ENCODE results near the gene TRAPPC11. TPM values are rescaled to one million over a fixed set of nuclear protein-coding genes. Genes with fewer than 3 reads are reported as not detected.
"Not testable (repeated sequence)": the region's sequence is repeated elsewhere in the genome, so short reads cannot be mapped to it uniquely, and the experiment has no call there.

TRAPPC11 gene
- total RNA-seq, 4 donors from 2014 or later = 47.8 to 61.1 (median 52.1) TPM

DNA sequence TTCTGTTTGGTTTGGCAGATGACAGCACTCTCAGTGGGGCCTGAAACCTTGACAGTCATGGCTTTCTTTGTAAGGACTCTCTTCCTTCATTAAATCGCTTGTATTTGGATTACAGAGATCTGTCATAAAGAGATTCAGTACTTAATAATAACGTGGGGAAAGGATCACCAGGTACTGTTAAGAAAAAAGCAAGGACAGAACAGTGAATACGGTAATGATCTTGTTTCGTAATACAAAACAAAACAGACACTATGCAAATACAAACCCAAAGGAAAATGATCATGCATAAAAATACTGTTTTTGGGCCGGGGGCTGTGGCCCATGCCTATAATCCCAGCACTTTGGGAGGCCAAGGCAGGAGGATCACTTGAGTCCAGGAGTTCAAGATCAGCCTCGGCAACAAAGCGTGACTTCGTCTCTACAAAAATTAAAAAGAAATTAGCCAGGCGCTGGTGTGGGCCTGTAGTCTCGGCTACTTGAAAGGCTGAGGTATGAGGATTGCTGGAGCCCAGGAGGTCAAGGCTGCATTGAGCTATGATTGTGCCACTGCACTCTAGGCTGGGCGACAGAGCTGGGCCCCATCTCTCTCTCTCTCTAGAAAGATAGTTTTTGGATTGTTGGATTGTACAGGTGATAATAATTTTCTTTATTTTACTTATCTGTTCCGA, 64.6 kb downstream of the TRAPPC11 start:
- intact Hi-C loops (cut with DNase I; ENCODE audit: low total_unique reads) = no loop called here

DNA sequence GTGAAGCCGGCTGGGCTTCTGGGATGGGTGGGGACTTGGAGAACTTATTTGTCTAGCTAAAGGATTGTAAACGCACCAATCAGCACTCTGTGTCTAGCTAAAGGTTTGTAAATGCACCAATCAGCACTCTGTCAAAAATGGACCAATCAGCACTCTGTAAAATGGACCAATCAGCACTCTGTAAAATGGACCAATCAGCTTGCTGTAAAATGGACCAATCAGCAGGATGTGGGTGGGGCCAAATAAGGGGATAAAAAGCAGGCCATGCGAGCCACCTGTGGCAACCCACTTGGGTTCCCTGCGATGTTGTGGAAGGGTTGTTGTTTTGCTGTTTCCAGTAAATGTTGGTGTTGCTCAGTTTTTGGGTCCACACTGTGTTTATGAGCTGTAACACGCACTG, 66.5 kb downstream of the TRAPPC11 start:
- WGBS, 2 donors (ENCODE audit: low coverage in 1 of 2) = 84 to 90% methylated on average over 2 to 5 of the region's 5 CpGs
- intact Hi-C loops (cut with DNase I; ENCODE audit: low total_unique reads); in situ Hi-C loops (cut with MboI; ENCODE audit: low pct_ligation_motif_present in 1 of 4, low pct_unique_long_range_greater_than_20kb in 1 of 4, low sequenced_read_pairs in 3 of 4); H3K27me3 ChIP-seq; H3K9me3 ChIP-seq; DNase-seq; H3K27ac ChIP-seq; H3K36me3 ChIP-seq; H3K4me3 ChIP-seq: not testable (repeated sequence)
- peaks cover 5 to 15% (median 9%) of the 10 kb centered on the region in 4 donors for H3K4me1 ChIP-seq

More for the DNA sequence above, 64.6 kb downstream of the TRAPPC11 start:
- H3K4me1 ChIP-seq = peaks cover 5 to 15% (median 9%) of the 10 kb centered on the region in 4 donors
- H3K9me3 ChIP-seq = no peaks in the 10 kb centered on the region
- H3K4me3 ChIP-seq = no peak overlapping the region
- H3K27me3 ChIP-seq = no peaks in the 10 kb centered on the region
- in situ Hi-C loops (cut with MboI; ENCODE audit: low pct_ligation_motif_present in 1 of 4, low pct_unique_long_range_greater_than_20kb in 1 of 4, low sequenced_read_pairs in 3 of 4) = no loop called here
- no peak for TF ChIP-seq POLR2AphosphoS5 (IDR thresholded peaks at IDR 0.05)
- TF ChIP-seq POLR2A (IDR thresholded peaks at IDR 0.05) = no peak
- no peak for TF ChIP-seq EP300 (IDR thresholded peaks at IDR 0.05; ENCODE audit: low read depth)
- TF ChIP-seq, protein P1, sequence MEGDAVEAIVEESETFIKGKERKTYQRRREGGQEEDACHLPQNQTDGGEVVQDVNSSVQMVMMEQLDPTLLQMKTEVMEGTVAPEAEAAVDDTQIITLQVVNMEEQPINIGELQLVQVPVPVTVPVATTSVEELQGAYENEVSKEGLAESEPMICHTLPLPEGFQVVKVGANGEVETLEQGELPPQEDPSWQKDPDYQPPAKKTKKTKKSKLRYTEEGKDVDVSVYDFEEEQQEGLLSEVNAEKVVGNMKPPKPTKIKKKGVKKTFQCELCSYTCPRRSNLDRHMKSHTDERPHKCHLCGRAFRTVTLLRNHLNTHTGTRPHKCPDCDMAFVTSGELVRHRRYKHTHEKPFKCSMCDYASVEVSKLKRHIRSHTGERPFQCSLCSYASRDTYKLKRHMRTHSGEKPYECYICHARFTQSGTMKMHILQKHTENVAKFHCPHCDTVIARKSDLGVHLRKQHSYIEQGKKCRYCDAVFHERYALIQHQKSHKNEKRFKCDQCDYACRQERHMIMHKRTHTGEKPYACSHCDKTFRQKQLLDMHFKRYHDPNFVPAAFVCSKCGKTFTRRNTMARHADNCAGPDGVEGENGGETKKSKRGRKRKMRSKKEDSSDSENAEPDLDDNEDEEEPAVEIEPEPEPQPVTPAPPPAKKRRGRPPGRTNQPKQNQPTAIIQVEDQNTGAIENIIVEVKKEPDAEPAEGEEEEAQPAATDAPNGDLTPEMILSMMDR (IDR thresholded peaks at IDR 0.05) = no peak
- no peak for DNase-seq
- H3K36me3 ChIP-seq = no peaks in the 10 kb centered on the region
- H3K27ac ChIP-seq = peak overlapping the region in 3 of 4 donors; percentile 68 to 86 (median 72)
- WGBS, 2 donors (ENCODE audit: low coverage in 1 of 2) = 61 to 74% methylated on average over 10 to 12 of the region's 12 CpGs

DNA sequence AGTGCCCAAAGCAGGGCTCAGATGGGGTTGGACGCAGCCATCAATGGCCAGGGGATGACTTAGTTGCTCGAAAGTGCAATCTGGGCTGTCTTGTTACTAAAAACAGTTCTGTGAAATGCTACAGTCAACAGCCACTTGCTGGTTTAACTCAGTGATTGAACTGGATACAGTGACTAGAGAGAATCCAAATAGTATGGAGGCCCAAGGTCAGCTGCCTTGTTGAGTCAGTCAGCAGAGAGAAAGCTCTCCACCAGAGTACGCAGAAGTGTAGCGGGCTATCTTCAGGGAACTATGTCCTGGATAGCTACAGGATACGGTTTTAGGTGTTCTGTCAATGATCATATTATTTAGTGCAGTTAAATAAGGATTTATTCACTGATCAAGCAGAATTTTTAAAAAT, 68.4 kb downstream of the TRAPPC11 start:
- intact Hi-C loops (cut with DNase I; ENCODE audit: low total_unique reads) = no loop called here
- no peaks in the 10 kb centered on the region for H3K9me3 ChIP-seq
- TF ChIP-seq POLR2AphosphoS5 (IDR thresholded peaks at IDR 0.05) (no peak), POLR2A (IDR thresholded peaks at IDR 0.05) (no peak), EP300 (IDR thresholded peaks at IDR 0.05; ENCODE audit: low read depth) (no peak)
- TF ChIP-seq, protein P1 (IDR thresholded peaks at IDR 0.05) = no peak
- H3K27ac ChIP-seq = no peak overlapping the region
- H3K27me3 ChIP-seq = no peaks in the 10 kb centered on the region
- 92 to 97% methylated on average over 3 to 5 of the region's 5 CpGs for WGBS, 2 donors (ENCODE audit: low coverage in 1 of 2)
- no peak overlapping the region for H3K4me3 ChIP-seq
- no peak for DNase-seq
- no peaks in the 10 kb centered on the region for H3K36me3 ChIP-seq
- peaks cover 5 to 10% (median 8%) of the 10 kb centered on the region in 4 donors for H3K4me1 ChIP-seq
- in situ Hi-C loops (cut with MboI; ENCODE audit: low pct_ligation_motif_present in 1 of 4, low pct_unique_long_range_greater_than_20kb in 1 of 4, low sequenced_read_pairs in 3 of 4) = no loop called here

DNA sequence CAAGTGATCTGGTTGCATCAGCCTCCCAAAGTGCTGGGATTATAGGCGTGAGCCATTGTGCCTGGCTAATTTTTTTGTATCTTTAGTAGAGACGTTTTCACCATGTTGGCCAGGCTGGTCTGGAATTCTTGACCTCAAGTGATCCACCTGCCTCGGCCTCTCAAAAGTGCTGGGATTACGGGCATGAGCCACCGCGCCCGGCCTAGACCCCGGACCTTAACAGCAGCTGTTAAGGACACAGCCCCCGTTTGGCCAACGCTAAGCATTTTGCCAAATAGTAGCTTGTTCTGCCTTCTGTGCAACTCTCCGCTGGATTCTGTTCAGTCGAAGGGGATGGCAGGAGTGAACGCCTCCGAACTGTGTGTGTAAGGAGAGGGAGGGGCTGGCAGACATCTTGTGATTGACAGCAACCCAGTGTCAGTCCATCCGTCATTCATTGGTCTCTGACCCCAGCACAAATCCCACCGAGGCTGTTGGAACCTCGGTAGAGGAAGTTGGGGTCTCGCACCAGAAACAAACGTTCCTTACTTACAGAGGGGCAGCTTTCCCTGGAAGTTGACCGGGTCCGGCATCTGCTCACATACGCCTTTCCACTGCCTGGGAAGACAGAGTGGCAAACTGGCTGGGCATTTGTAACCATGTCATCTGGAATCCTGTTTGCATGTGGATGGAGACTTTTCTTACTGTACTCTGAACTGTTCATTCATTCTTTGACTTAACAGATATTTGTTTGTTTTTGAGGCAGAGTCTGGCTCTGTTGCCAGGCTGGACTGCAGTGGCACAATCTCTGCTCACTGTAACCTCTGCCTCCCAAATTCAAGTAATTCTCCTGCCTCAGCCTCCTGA, 69.4 kb downstream of the TRAPPC11 start:
- 79 to 80% methylated on average over 1 to 22 of the region's 22 CpGs for WGBS, 2 donors (ENCODE audit: low coverage in 1 of 2)
- H3K4me1 ChIP-seq = peaks cover 0 to 3% (median 1%) of the 10 kb centered on the region in 4 donors
- H3K27me3 ChIP-seq = no peaks in the 10 kb centered on the region
- H3K4me3 ChIP-seq = no peak overlapping the region
- DNase-seq = no peak
- intact Hi-C loops (cut with DNase I; ENCODE audit: low total_unique reads) = no loop called here
- no peak overlapping the region for H3K27ac ChIP-seq
- H3K36me3 ChIP-seq = no peaks in the 10 kb centered on the region
- in situ Hi-C loops (cut with MboI; ENCODE audit: low pct_ligation_motif_present in 1 of 4, low pct_unique_long_range_greater_than_20kb in 1 of 4, low sequenced_read_pairs in 3 of 4) = no loop called here
- TF ChIP-seq, protein P1 (IDR thresholded peaks at IDR 0.05) = no peak
- TF ChIP-seq POLR2A (IDR thresholded peaks at IDR 0.05) (no peak), EP300 (IDR thresholded peaks at IDR 0.05; ENCODE audit: low read depth) (no peak)
- no peaks in the 10 kb centered on the region for H3K9me3 ChIP-seq
